VCaP (cell line): ENCODE results near the gene LAMA4.

Source experiments
- H3K27ac ChIP-seq: fragments of 450-650 bp; 2 replicates; pipeline ENCODE4 v1.5.1; 2017
- CTCF ChIP-seq: fragments of 450-650 bp; conservative IDR thresholded peaks from 2 replicates; pipeline ENCODE4 v1.5.1; 2017; ENCODE audit warnings: mild to moderate bottlenecking, moderate library complexity

LAMA4 gene

GRCh38 chr6:112269979-112270566, 15.7 kb upstream of the LAMA4 start:
- no peak for TF ChIP-seq CTCF
- no peak overlapping the region for H3K27ac ChIP-seq

GRCh38 chr6:112269114-112269513, 14.7 kb upstream of the LAMA4 start:
- TF ChIP-seq CTCF, result peak; percentile 28; the same call in 1 of the 2 replicates
- H3K27ac ChIP-seq, result no peak overlapping the region

- H3K27ac ChIP-seq, result no peak overlapping the region
- no peak for TF ChIP-seq CTCF
Measured at GRCh38 chr6:112268654-112269053, 14.3 kb upstream of the LAMA4 start.

GRCh38 chr6:112268019-112268418, 13.7 kb upstream of the LAMA4 start:
- no peak for TF ChIP-seq CTCF
- H3K27ac ChIP-seq, result no peak overlapping the region

GRCh38 chr6:112266331-112266730, 12.0 kb upstream of the LAMA4 start:
- H3K27ac ChIP-seq, result no peak overlapping the region
- no peak for TF ChIP-seq CTCF

GRCh38 chr6:112259337-112259675, 4.9 kb upstream of the LAMA4 start:
- no peak for TF ChIP-seq CTCF
- H3K27ac ChIP-seq, result no peak overlapping the region

GRCh38 chr6:112258642-112259336, 4.4 kb upstream of the LAMA4 start:
- TF ChIP-seq CTCF, result no peak

More at GRCh38 chr6:112258642-112259336, 4.4 kb upstream of the LAMA4 start:
- H3K27ac ChIP-seq, result no peak overlapping the region
